ENCODE data around the gene AMDHD2. TPM values are rescaled to one million over a fixed set of nuclear protein-coding genes. Genes with fewer than 3 reads are reported as not detected.

AMDHD2 gene
- total and polyA plus RNA-seq, 7 donors = 5.4 to 12.6 (median 9.4) TPM

GRCh38 chr16:2507052-2507659, 13.0 kb upstream of the AMDHD2 start:
- ATAC-seq (peak in 1 of 4 donors; percentile 16), DNase-seq (no peak)
- Histone ChIP-seq H3K27me3 (ENCODE audit: insufficient read depth in 3 of 3, low read length in 2 of 3) (no peaks in the 10 kb centered on the region), H3K9me3 (no peaks in the 10 kb centered on the region), H3K36me3 (ENCODE audit: insufficient read depth in 1 of 2, low read depth in 1 of 2) (no peaks in the 10 kb centered on the region), H3K27ac (no peak overlapping the region), H3K4me3 (no peak overlapping the region), H3K4me1 (no peaks in the 10 kb centered on the region)
- no peak for TF ChIP-seq CTCF (IDR thresholded peaks at IDR 0.05)
- 84 to 86% (median 85%) methylated on average over 14 of the region's 14 CpGs for WGBS, 3 donors
- intact Hi-C loops (cut with DNase I) = no loop called here

DNA sequence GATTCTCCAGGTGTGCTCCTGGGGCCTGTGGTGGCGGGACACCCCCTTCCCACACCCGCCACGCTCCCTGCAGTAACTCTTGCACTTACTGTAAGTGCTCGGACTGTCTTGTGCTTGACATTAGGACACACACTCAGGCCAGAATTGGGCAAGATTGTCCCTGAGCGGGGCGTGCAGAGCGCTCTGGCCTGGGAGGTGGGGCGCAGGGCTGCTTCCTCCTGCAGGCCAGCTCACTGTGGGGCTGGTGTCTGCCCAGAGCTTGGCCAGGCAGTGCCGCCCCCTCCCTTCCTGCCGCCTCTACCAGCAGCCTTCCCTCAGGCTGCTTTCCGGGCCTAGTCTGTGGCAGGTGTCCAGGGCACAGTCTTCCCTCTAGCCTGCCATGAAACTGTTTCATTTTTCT, 12.5 kb upstream of the AMDHD2 start:
- WGBS, 3 donors = 89 to 92% (median 91%) methylated on average over 11 of the region's 11 CpGs
- intact Hi-C loops (cut with DNase I) = no loop called here
- ATAC-seq (peak in 3 of 4 donors; percentile 29 to 37 (median 36)), DNase-seq (peak; percentile 56 to 70)
- no peak for TF ChIP-seq CTCF (IDR thresholded peaks at IDR 0.05)
- H3K9me3 ChIP-seq = no peaks in the 10 kb centered on the region
- no peaks in the 10 kb centered on the region for H3K27me3 ChIP-seq (ENCODE audit: insufficient read depth in 3 of 3, low read length in 2 of 3)
- H3K36me3 ChIP-seq (ENCODE audit: insufficient read depth in 1 of 2, low read depth in 1 of 2) = no peaks in the 10 kb centered on the region
- no peak overlapping the region for H3K4me3 ChIP-seq
- no peak overlapping the region for H3K27ac ChIP-seq
- no peaks in the 10 kb centered on the region for H3K4me1 ChIP-seq

DNA sequence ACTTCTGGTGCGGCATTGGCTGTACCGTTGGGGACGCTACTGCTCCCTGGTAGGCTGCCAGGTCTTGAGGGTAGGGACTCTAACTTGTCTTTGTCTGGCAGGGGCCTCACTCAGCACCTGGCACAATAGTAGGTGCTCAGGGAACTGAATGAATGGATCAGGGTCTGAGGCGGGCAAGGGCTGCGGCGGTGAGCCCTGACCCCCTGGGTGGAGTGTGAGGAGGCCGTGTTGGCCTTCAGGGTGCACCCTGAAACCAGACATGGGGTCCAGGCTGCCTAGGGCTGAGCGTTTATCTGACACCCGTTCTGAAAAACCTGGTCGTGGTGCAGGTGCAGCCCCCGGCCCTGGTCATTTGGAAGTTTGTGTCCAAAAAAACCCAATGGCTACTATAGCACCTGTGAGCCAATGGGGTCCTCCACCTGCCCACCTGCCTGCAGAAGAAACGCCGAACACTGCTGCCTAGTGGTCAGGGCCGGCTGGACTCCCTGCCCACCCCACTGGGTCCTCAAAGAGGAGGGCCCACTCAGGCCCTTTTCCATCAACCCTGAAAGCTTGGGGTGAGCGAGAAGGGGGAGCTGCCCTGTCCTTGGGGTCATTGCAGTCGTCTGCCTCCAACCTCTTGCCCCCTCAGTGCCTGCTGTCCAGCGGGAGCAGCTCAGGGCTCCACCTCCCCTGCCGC, 11.3 kb upstream of the AMDHD2 start:
- intact Hi-C loops (cut with DNase I) = no loop called here
- H3K27ac ChIP-seq = no peak overlapping the region
- H3K4me1 ChIP-seq = no peaks in the 10 kb centered on the region

DNA sequence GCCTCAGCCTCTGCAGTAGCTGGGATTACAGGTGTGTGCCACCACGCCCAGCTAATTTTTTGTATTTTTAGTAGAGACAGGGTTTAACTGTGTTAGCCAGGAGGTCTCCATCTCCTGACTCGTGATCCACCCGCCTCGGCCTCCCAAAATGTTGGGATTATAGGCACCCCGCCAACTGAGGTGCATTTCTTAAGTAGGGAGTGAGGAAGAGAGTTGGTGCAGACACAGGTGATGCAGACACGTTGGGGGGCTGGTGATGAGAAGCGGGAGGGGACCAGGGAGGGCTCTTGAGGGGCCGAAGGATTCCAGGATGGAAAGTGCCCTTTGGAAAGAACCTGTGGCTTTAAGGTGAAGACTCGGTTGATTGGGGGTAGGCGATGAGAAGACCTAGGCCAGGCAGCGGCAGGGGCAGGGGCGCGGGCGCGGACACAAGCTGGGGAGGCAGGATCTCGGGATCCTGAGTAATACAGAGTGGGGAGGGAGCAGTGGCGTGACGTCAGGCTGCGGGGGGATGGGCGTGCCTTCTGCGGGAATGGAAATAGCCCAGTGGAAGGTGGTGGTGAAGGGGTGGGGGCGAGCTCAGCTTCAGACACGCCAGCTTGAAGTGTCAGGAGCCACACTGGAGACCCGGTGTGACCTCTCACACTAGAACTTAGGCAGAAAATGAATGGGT, 8.9 kb upstream of the AMDHD2 start:
- H3K9me3 ChIP-seq = no peaks in the 10 kb centered on the region
- WGBS, 3 donors = 41 to 48% (median 47%) methylated on average over 23 to 24 of the region's 24 CpGs
- intact Hi-C loops (cut with DNase I) = no loop called here
- ATAC-seq (no peak), DNase-seq (peak; percentile 70 to 78)
- H3K27me3 ChIP-seq (ENCODE audit: insufficient read depth in 3 of 3, low read length in 2 of 3) = no peaks in the 10 kb centered on the region
- no peak overlapping the region for H3K27ac ChIP-seq
- H3K4me3 ChIP-seq = no peak overlapping the region
- no peaks in the 10 kb centered on the region for H3K36me3 ChIP-seq (ENCODE audit: insufficient read depth in 1 of 2, low read depth in 1 of 2)
- H3K4me1 ChIP-seq = peaks cover 15% of the 10 kb centered on the region
- no peak for TF ChIP-seq CTCF (IDR thresholded peaks at IDR 0.05)

More for the DNA sequence above, 11.3 kb upstream of the AMDHD2 start:
- no peaks in the 10 kb centered on the region for H3K27me3 ChIP-seq (ENCODE audit: insufficient read depth in 3 of 3, low read length in 2 of 3)
- H3K36me3 ChIP-seq (ENCODE audit: insufficient read depth in 1 of 2, low read depth in 1 of 2) = no peaks in the 10 kb centered on the region
- H3K9me3 ChIP-seq = no peaks in the 10 kb centered on the region
- WGBS, 3 donors = 88 to 90% (median 89%) methylated on average over 18 of the region's 18 CpGs
- TF ChIP-seq CTCF (IDR thresholded peaks at IDR 0.05) = no peak
- no peak overlapping the region for H3K4me3 ChIP-seq
- no peak for ATAC-seq
- DNase-seq = peak in 1 of 2 donors; percentile 10

Data from psoas muscle (tissue), 8 donors.